Stimulated activated naive CD8-positive, alpha-beta T cell treated with anti-CD3 and anti-CD28 coated beads, Interleukin-15, Interleukin-2, amounts not matched to agents 100 U/mL and 50 U/mL, for 24 hours (primary cell): ENCODE results near the gene ABL2.
"Not testable (repeated sequence)": the region's sequence is repeated elsewhere in the genome, so short reads cannot be mapped to it uniquely, and the experiment has no call there.

Experiments
- ATAC-seq: fragments of 150-1000 bp; cut with Tn5 transposase; one replicate; pipeline ENCODE4 v1.10.0; 2021
- DNase-seq: peaks from one replicate; pipeline ENCODE4 v3.0.0; 2021

Gene ABL2

GRCh38 chr1:179169616-179170467 is 59.6 kb downstream of the ABL2 start:
- no peak for ATAC-seq

GRCh38 chr1:179168536-179168935 is 60.9 kb downstream of the ABL2 start:
- no peak for ATAC-seq
- no peak for DNase-seq

More at GRCh38 chr1:179169616-179170467, 59.6 kb downstream of the ABL2 start:
- no peak for DNase-seq

GRCh38 chr1:179167955-179168354 is 61.5 kb downstream of the ABL2 start:
- no peak for ATAC-seq
- no peak for DNase-seq

- ATAC-seq: no peak
- DNase-seq: no peak
Measured at GRCh38 chr1:179167418-179167777, 62.1 kb downstream of the ABL2 start.

- ATAC-seq (no peak), DNase-seq (no peak)
Measured at GRCh38 chr1:179166663-179167417, 62.6 kb downstream of the ABL2 start.

- ATAC-seq (no peak), DNase-seq (no peak)
Measured at GRCh38 chr1:179164494-179164893, 65.0 kb downstream of the ABL2 start.

- no peak for DNase-seq
- ATAC-seq: no peak
Measured at GRCh38 chr1:179156708-179157107, 72.8 kb downstream of the ABL2 start.

- DNase-seq (no peak), ATAC-seq (no peak)
Measured at GRCh38 chr1:179156026-179156425, 73.5 kb downstream of the ABL2 start.

- DNase-seq (no peak), ATAC-seq (no peak)
Measured at GRCh38 chr1:179155615-179156014, 73.9 kb downstream of the ABL2 start.

- ATAC-seq (no peak), DNase-seq (no peak)
Measured at GRCh38 chr1:179154437-179154836, 75.0 kb downstream of the ABL2 start.

- no peak for ATAC-seq
- DNase-seq: no peak
Measured at GRCh38 chr1:179153217-179153616, 76.3 kb downstream of the ABL2 start.

- no peak for DNase-seq
- ATAC-seq: no peak
Measured at GRCh38 chr1:179151908-179152682, 77.4 kb downstream of the ABL2 start.

- ATAC-seq (no peak), DNase-seq (no peak)
Measured at GRCh38 chr1:179146911-179147310, 82.6 kb downstream of the ABL2 start.

GRCh38 chr1:179146476-179146875 is 83.0 kb downstream of the ABL2 start:
- DNase-seq: no peak
- ATAC-seq: no peak

- no peak for DNase-seq
- ATAC-seq: no peak
Measured at GRCh38 chr1:179145521-179145920, 84.0 kb downstream of the ABL2 start.

- ATAC-seq (no peak), DNase-seq (no peak)
Measured at GRCh38 chr1:179144626-179145025, 84.9 kb downstream of the ABL2 start.

GRCh38 chr1:179143322-179143721 is 86.2 kb downstream of the ABL2 start:
- ATAC-seq (no peak), DNase-seq (no peak)

- DNase-seq: no peak
- peak; percentile 52 for ATAC-seq
Measured at GRCh38 chr1:179142889-179143299, 86.6 kb downstream of the ABL2 start.

GRCh38 chr1:179141592-179142251 is 87.8 kb downstream of the ABL2 start:
- ATAC-seq (peak; percentile 94), DNase-seq (peak; percentile 21)

GRCh38 chr1:179138755-179139154 is 90.7 kb downstream of the ABL2 start:
- not testable (repeated sequence) for DNase-seq, ATAC-seq

GRCh38 chr1:179137617-179138255 is 91.7 kb downstream of the ABL2 start:
- ATAC-seq (no peak), DNase-seq (no peak)

GRCh38 chr1:179135707-179136106 is 93.8 kb downstream of the ABL2 start:
- ATAC-seq: not testable (repeated sequence)

More at GRCh38 chr1:179135707-179136106, 93.8 kb downstream of the ABL2 start:
- DNase-seq: not testable (repeated sequence)
